HepG2 (cell line): ENCODE results near the gene C21orf58.

Experiments
- HNRNPL ChIP-seq: fragments of 200-400 bp; formaldehyde crosslinking; IDR thresholded peaks from 2 replicates; pipeline ENCODE4 v1.6.1; 2017; ENCODE audit warnings: mild to moderate bottlenecking, low read depth, low read length
- PTBP1 ChIP-seq: fragments of 200-400 bp; formaldehyde crosslinking; IDR thresholded peaks from 2 replicates; pipeline ENCODE4 v1.6.1; 2018; ENCODE audit warnings: low read length, low read depth; ENCODE audit not compliant: poor library complexity, severe bottlenecking
- SP4 ChIP-seq: sonication (generic); formaldehyde crosslinking; IDR thresholded peaks from 2 replicates; pipeline ENCODE4 v1.8.1; 2023; ENCODE audit warnings: mild to moderate bottlenecking, missing genetic modification reagents
- ZNF160 ChIP-seq: sonication (generic); formaldehyde crosslinking; IDR thresholded peaks from 2 replicates; pipeline ENCODE4 v1.8.0; 2022; ENCODE audit warnings: mild to moderate bottlenecking, inconsistent platforms, missing genetic modification reagents
- ZNF549 ChIP-seq: sonication (generic); formaldehyde crosslinking; IDR thresholded peaks from 2 replicates; pipeline ENCODE4 v1.5.0; 2020; ENCODE audit warnings: missing genetic modification reagents
- ZNF792 ChIP-seq: IDR thresholded peaks from 2 replicates; pipeline ENCODE4 v1.6.1; 2016
- TF ChIP-seq, protein P1 (sequence below): sonication (generic); formaldehyde crosslinking; IDR thresholded peaks from 2 replicates; pipeline ENCODE4 v1.4.0; 2020; ENCODE audit warnings: missing genetic modification reagents, borderline replicate concordance
- TF ChIP-seq, protein P2 (sequence below), 2 experiments: sonication (generic) in 1 of 2; formaldehyde crosslinking in 1 of 2; IDR thresholded peaks; 2 replicates each; pipeline versions ENCODE4 v1.5.1 to v1.6.1; 2011 to 2020; ENCODE audit warnings: borderline replicate concordance in 1 of 2, low read depth in 1 of 2, low read length in 1 of 2, mild to moderate bottlenecking in 1 of 2, missing genetic modification reagents in 1 of 2, moderate library complexity in 1 of 2
- TF ChIP-seq, protein P3 (sequence below): IDR thresholded peaks from 2 replicates; pipeline ENCODE4 v1.6.1; 2016; ENCODE audit warnings: missing genetic modification reagents, missing compliant biosample characterization
- TF ChIP-seq, protein P4 (sequence below): sonication (generic); formaldehyde crosslinking; IDR thresholded peaks from 2 replicates; pipeline ENCODE4 v1.5.0; 2020; ENCODE audit warnings: mild to moderate bottlenecking, missing genetic modification reagents, moderate library complexity

DNA sequence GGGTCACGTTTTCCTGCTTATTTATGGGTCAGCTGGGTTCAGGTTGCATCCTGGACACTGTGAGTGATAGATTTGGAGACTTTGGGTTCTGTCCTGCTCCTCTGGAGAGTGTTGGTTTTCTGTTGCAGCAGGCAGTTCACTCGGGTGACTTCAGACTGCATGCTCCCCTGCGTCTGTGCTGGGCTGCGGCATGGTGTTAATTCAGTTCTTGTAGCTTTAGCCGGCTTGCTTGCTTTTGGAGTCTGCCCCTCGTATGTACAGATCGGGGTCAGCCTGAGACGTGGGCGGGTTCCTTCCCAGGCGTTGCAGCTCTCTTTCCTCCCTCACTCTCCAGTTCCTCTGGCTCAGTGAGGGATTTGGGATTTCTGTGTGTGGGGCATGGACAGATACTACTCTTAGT lies 38.3 kb upstream of the C21orf58 start:
- TF ChIP-seq, protein P1, sequence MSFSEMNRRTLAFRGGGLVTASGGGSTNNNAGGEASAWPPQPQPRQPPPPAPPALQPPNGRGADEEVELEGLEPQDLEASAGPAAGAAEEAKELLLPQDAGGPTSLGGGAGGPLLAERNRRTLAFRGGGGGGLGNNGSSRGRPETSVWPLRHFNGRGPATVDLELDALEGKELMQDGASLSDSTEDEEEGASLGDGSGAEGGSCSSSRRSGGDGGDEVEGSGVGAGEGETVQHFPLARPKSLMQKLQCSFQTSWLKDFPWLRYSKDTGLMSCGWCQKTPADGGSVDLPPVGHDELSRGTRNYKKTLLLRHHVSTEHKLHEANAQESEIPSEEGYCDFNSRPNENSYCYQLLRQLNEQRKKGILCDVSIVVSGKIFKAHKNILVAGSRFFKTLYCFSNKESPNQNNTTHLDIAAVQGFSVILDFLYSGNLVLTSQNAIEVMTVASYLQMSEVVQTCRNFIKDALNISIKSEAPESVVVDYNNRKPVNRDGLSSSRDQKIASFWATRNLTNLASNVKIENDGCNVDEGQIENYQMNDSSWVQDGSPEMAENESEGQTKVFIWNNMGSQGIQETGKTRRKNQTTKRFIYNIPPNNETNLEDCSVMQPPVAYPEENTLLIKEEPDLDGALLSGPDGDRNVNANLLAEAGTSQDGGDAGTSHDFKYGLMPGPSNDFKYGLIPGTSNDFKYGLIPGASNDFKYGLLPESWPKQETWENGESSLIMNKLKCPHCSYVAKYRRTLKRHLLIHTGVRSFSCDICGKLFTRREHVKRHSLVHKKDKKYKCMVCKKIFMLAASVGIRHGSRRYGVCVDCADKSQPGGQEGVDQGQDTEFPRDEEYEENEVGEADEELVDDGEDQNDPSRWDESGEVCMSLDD = no peak
- TF ChIP-seq PTBP1 (no peak), ZNF160 (CRISPR knock-in tag) (no peak), ZNF792 (CRISPR knock-in tag) (no peak), ZNF549 (CRISPR knock-in tag) (no peak), HNRNPL (no peak), SP4 (CRISPR knock-in tag) (no peak)
- TF ChIP-seq, protein P2, sequence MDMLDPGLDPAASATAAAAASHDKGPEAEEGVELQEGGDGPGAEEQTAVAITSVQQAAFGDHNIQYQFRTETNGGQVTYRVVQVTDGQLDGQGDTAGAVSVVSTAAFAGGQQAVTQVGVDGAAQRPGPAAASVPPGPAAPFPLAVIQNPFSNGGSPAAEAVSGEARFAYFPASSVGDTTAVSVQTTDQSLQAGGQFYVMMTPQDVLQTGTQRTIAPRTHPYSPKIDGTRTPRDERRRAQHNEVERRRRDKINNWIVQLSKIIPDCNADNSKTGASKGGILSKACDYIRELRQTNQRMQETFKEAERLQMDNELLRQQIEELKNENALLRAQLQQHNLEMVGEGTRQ (IDR thresholded peaks at IDR 0.05; ENCODE audit: low read depth, low read length) = no peak
- TF ChIP-seq, protein P2 (CRISPR knock-in tag; IDR thresholded peaks at IDR 0.05; ENCODE audit: borderline replicate concordance) = no peak
- TF ChIP-seq, protein P3, sequence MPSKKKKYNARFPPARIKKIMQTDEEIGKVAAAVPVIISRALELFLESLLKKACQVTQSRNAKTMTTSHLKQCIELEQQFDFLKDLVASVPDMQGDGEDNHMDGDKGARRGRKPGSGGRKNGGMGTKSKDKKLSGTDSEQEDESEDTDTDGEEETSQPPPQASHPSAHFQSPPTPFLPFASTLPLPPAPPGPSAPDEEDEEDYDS (CRISPR knock-in tag) = no peak
- TF ChIP-seq, protein P4, sequence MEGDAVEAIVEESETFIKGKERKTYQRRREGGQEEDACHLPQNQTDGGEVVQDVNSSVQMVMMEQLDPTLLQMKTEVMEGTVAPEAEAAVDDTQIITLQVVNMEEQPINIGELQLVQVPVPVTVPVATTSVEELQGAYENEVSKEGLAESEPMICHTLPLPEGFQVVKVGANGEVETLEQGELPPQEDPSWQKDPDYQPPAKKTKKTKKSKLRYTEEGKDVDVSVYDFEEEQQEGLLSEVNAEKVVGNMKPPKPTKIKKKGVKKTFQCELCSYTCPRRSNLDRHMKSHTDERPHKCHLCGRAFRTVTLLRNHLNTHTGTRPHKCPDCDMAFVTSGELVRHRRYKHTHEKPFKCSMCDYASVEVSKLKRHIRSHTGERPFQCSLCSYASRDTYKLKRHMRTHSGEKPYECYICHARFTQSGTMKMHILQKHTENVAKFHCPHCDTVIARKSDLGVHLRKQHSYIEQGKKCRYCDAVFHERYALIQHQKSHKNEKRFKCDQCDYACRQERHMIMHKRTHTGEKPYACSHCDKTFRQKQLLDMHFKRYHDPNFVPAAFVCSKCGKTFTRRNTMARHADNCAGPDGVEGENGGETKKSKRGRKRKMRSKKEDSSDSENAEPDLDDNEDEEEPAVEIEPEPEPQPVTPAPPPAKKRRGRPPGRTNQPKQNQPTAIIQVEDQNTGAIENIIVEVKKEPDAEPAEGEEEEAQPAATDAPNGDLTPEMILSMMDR (CRISPR knock-in tag) = no peak
